Body of pancreas (tissue), 4 donors: ENCODE results near the gene LYRM7. TPM values are rescaled to one million over a fixed set of nuclear protein-coding genes. Genes with fewer than 3 reads are reported as not detected.

Experiments used
- ATAC-seq: fragments of 150-250 bp; one replicate; pipeline ENCODE4 v1.9.1; 2016
- DNase-seq, 4 donors: peaks; one replicate each; pipeline ENCODE4 v3.0.0-alpha.2; 2019
- H3K27ac ChIP-seq, 4 donors: fragments of 200-600 bp; sonication (generic); 1 replicate in 3 of 4; 2 replicates in 1 of 4; pipeline versions ENCODE4 v1.5.1 to v1.6.1; 2016 to 2019; ENCODE audit warnings: mild to moderate bottlenecking in 1 of 4, mixed read lengths in 1 of 4, moderate library complexity in 1 of 4
- H3K27me3 ChIP-seq, 2 donors: fragments of 200-600 bp; sonication (generic); one replicate each; pipeline ENCODE4 v1.6.0; 2016; ENCODE audit warnings: mild to moderate bottlenecking in 1 of 2
- H3K36me3 ChIP-seq, 2 donors: fragments of 200-600 bp; sonication (generic); replicated peaks in 1 of 2; 2 replicates each; pipeline ENCODE4 v1.5.1; 2016; ENCODE audit warnings: low read depth in 2 of 2; ENCODE audit not compliant: insufficient read depth in 1 of 2
- H3K4me1 ChIP-seq: fragments of 200-600 bp; sonication (generic); one replicate; pipeline ENCODE4 v1.6.0; 2016
- H3K4me3 ChIP-seq, 2 donors: fragments of 200-600 bp; sonication (generic); 1 replicate in 1 of 2; 2 replicates in 1 of 2; pipeline ENCODE4 v1.5.1; 2016 to 2019
- H3K9me3 ChIP-seq, 3 donors: fragments of 200-600 bp; sonication (generic); 1 replicate in 2 of 3; 2 replicates in 1 of 3; pipeline ENCODE4 v1.5.1; 2016
- POLR2A ChIP-seq, 3 donors: fragments of 450-650 bp; IDR thresholded peaks; one replicate each; pipeline ENCODE4 v1.6.1; 2016; ENCODE audit warnings: antibody characterized with exemption in 3 of 3, mild to moderate bottlenecking in 2 of 3
- WGBS, 2 donors: methylation state at CpG; one replicate each; pipeline ENCODE4 v1.1.5; 2017; 5-methylcytosine and 5-hydroxymethylcytosine counted together
- intact Hi-C: fragments of 100-400 bp; cut with DNase I; formaldehyde crosslinking; loops from one replicate; pipeline ENCODE4 v1.15.1; 2023
- total RNA-seq, 2 donors: library from RNA; depleted of rRNA; stranded (reverse); fragments of >200 nt; gene quantifications; one replicate each; pipeline ENCODE4 v1.1.0, GENCODE V29; 2016
- TF ChIP-seq, protein P1 (sequence below), 7 experiments: fragments of 450-650 bp in 4 of 7; fragments of 200-600 bp in 3 of 7; sonication (generic) in 3 of 7; IDR thresholded peaks; one replicate each; pipeline ENCODE4 v1.5.1; 2016 to 2019; ENCODE audit warnings: antibody characterized with exemption in 7 of 7

LYRM7 gene
- total RNA-seq, 2 donors from 2014 or later, result 3.4 to 3.6 TPM

DNA sequence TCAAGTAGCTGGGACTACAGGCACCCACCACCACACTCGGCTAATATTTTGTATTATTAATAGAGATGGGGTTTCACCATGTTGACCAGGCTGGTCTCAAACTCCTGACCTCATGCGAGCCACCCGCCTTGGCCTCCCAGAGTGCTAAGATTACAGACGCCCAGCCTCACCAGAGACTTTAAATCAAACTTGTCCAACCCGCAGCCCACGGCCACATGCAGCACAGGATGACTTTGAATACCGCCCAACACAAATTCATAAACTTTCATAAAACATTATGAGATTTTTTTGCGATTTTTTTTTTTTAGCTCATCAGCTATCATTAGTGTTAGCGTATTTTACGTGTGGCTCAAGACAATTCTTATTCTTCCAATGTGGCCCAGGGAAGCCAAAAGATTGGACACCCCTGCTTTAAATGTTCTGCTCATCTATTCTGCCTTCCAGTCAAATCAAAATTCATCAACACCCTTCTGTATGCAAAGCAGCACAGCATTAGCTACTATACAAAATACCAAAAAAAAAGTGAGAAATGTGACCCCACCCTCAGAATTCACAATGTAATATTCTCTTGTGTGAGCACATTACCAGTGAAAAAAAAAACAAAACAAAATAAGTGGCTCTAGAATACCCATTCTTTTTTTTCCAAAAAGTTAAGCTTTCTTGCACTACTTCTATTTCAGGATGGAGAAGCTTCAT, 50.4 kb downstream of the LYRM7 start:
- intact Hi-C loops, result no loop called here
- no peak overlapping the region for H3K27ac ChIP-seq
- WGBS, 2 donors, result 81 to 86% methylated on average over 10 of the region's 10 CpGs
- no peaks in the 10 kb centered on the region for H3K4me1 ChIP-seq
- no peaks in the 10 kb centered on the region for H3K9me3 ChIP-seq
- H3K27me3 ChIP-seq, result no peaks in the 10 kb centered on the region
- no peaks in the 10 kb centered on the region for H3K36me3 ChIP-seq
- no peak for TF ChIP-seq POLR2A (IDR thresholded peaks at IDR 0.05)
- TF ChIP-seq, protein P1, sequence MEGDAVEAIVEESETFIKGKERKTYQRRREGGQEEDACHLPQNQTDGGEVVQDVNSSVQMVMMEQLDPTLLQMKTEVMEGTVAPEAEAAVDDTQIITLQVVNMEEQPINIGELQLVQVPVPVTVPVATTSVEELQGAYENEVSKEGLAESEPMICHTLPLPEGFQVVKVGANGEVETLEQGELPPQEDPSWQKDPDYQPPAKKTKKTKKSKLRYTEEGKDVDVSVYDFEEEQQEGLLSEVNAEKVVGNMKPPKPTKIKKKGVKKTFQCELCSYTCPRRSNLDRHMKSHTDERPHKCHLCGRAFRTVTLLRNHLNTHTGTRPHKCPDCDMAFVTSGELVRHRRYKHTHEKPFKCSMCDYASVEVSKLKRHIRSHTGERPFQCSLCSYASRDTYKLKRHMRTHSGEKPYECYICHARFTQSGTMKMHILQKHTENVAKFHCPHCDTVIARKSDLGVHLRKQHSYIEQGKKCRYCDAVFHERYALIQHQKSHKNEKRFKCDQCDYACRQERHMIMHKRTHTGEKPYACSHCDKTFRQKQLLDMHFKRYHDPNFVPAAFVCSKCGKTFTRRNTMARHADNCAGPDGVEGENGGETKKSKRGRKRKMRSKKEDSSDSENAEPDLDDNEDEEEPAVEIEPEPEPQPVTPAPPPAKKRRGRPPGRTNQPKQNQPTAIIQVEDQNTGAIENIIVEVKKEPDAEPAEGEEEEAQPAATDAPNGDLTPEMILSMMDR (IDR thresholded peaks at IDR 0.05), result no peak
- no peak overlapping the region for H3K4me3 ChIP-seq
- DNase-seq (no peak), ATAC-seq (no peak)

DNA sequence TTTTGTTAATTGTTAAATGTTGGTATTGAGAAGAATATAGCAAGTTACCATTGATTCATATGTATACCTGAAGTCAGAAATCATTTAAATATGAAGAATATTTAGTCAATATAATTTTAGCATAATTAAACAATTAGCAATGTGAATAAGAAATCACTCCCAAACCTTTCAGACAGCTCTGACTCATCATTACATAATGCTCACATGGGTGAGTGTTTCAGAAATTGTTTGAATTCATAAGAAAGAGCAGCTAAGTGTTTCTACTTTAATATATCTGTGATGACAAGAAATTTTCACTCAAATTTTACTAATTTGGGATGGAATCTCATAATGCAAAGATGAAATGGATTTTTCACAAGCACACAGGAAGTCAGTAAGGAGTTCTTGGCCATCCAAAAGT, 51.1 kb downstream of the LYRM7 start:
- Histone ChIP-seq H3K9me3 (no peaks in the 10 kb centered on the region), H3K27me3 (no peaks in the 10 kb centered on the region), H3K36me3 (no peaks in the 10 kb centered on the region), H3K4me1 (no peaks in the 10 kb centered on the region), H3K27ac (no peak overlapping the region), H3K4me3 (no peak overlapping the region)
- DNase-seq (no peak), ATAC-seq (no peak)
- intact Hi-C loops, result no loop called here
- TF ChIP-seq, protein P1 (IDR thresholded peaks at IDR 0.05), result no peak
- TF ChIP-seq POLR2A (IDR thresholded peaks at IDR 0.05), result no peak

DNA sequence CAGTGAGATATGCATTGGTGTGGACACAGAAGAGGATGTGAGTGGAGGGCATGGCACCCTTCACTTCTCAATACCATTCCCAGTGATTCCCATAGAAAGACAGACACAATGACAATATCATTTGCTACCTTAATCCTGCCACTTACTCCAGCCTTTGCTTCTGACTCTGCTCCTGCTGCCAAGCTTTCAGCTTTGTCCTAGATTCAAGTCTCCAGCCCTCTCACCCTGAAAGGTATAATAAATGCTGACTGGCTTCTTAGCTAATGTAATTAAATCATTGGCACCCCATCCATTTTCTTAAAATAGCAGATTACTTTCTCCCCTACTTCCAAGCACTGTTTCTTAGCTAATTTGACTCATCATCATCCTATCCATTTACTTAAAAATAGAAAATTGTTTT, 52.0 kb downstream of the LYRM7 start:
- DNase-seq (no peak), ATAC-seq (no peak)
- H3K27me3 ChIP-seq, result no peaks in the 10 kb centered on the region
- TF ChIP-seq, protein P1 (IDR thresholded peaks at IDR 0.05), result no peak
- no peak for TF ChIP-seq POLR2A (IDR thresholded peaks at IDR 0.05)
- no peak overlapping the region for H3K4me3 ChIP-seq
- no peaks in the 10 kb centered on the region for H3K36me3 ChIP-seq
- no peak overlapping the region for H3K27ac ChIP-seq
- no peaks in the 10 kb centered on the region for H3K9me3 ChIP-seq
- intact Hi-C loops, result no loop called here
- H3K4me1 ChIP-seq, result no peaks in the 10 kb centered on the region

DNA sequence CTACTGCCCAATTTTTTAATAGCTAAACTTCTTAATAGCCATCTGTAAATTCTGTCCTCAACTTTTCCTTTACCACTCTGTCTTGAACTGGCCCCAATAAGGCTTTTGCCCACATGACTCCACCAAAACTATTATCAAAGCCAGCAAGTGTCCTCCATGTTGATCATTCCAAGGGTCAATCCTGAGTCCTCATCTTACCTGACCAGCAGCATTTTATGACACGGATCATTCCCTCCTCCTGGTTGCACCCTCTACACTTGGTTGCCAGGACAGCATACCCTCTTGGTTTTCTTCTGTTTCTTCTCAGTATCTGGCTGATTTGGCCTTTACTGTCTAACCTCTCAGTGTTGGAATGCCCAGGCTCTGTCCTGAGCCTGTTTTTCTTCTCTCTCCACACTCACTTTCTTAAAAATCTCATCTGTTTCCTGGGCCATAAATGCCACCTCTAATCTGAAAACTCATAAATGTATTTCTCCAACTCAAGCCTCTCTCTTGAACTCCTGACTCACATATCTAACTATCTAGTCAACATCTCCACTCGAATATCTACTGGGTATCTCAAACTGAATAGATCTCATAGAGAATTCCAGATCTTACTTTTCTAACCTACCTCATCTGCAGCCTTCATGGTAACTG, 53.1 kb downstream of the LYRM7 start:
- H3K4me3 ChIP-seq, result no peak overlapping the region
- no peak for TF ChIP-seq POLR2A (IDR thresholded peaks at IDR 0.05)
- TF ChIP-seq, protein P1 (IDR thresholded peaks at IDR 0.05), result no peak
- ATAC-seq (no peak), DNase-seq (no peak)
- intact Hi-C loops, result no loop called here
- H3K9me3 ChIP-seq, result no peaks in the 10 kb centered on the region
- H3K36me3 ChIP-seq, result no peaks in the 10 kb centered on the region
- no peaks in the 10 kb centered on the region for H3K27me3 ChIP-seq
- no peak overlapping the region for H3K27ac ChIP-seq
- H3K4me1 ChIP-seq, result no peaks in the 10 kb centered on the region
- 59 to 66% methylated on average over 2 of the region's 2 CpGs for WGBS, 2 donors
